GM12878 (cell line): Measurements from ENCODE around the gene RREB1. TPM values are rescaled to one million over a fixed set of nuclear protein-coding genes. Genes with fewer than 3 reads are reported as not detected.

ENCODE experiments used
- CBFB ChIP-seq: IDR thresholded peaks from 2 replicates; pipeline ENCODE4 v1.6.1; 2016; ENCODE audit warnings: antibody characterized with exemption, low read depth
- DPF2 ChIP-seq: fragments of 450-650 bp; IDR thresholded peaks from 2 replicates; pipeline ENCODE4 v1.6.1; 2017; ENCODE audit warnings: mild to moderate bottlenecking
- EP300 ChIP-seq, 2 experiments: fragments of 150-350 bp in 1 of 2; IDR thresholded peaks; 2 replicates each; pipeline ENCODE4 v1.6.1; 2011 to 2012; ENCODE audit warnings: low read depth in 2 of 2, low read length in 2 of 2, borderline replicate concordance in 1 of 2, improper control_type of control experiment in 1 of 2, inconsistent platforms in 1 of 2; ENCODE audit not compliant: control insufficient read depth in 1 of 2
- RB1 ChIP-seq: fragments of 450-650 bp; formaldehyde crosslinking; IDR thresholded peaks from 2 replicates; pipeline ENCODE4 v1.6.1; 2017; ENCODE audit warnings: mild to moderate bottlenecking, borderline replicate concordance
- TAF1 ChIP-seq: IDR thresholded peaks from 2 replicates; pipeline ENCODE4 v1.6.1; 2011; ENCODE audit warnings: mild to moderate bottlenecking, low read depth, low read length, borderline replicate concordance
- WRNIP1 ChIP-seq: IDR thresholded peaks from 2 replicates; pipeline ENCODE4 v1.6.1; 2011; ENCODE audit warnings: low read depth, low read length, improper control_type of control experiment, borderline replicate concordance
- ZBTB4 ChIP-seq: fragments of 450-650 bp; formaldehyde crosslinking; IDR thresholded peaks from 2 replicates; pipeline ENCODE4 v1.4.0; 2022; ENCODE audit warnings: mild to moderate bottlenecking, moderate library complexity
- polyA plus RNA-seq, 11 experiments: library from polyadenylated mRNA; depleted of rRNA in 4 of 11; unstranded in 6 of 11; stranded (reverse) in 5 of 11; fragments of >200 nt; fragmentation: Nextera tagmentation in 4 of 11; fragmentation: Illumina TruSeq in 1 of 11; extraction: Ambion mirVana in 4 of 11; extraction: Trizol in 1 of 11; gene quantifications; 1 replicate in 1 of 11; 2 replicates in 10 of 11; pipeline versions ENCODE4 v1.2.1 to v1.2.3, GENCODE V29; 2011 to 2016; ENCODE audit warnings: inconsistent platforms in 2 of 11, missing spikeins in 2 of 11, low read depth in 1 of 11
- total RNA-seq, 4 experiments: library from RNA; depleted of rRNA in 3 of 4; stranded (reverse); fragments of >200 nt in 3 of 4; fragmentation: Illumina TruSeq in 1 of 4; extraction: Trizol in 1 of 4; gene quantifications; 2 replicates each; pipeline versions ENCODE4 v1.2.1 to v1.2.3, GENCODE V29; 2013 to 2021

Gene RREB1
- total and polyA plus RNA-seq, 10 of the 15 experiments (the other 5 are each of a cell fraction or from before 2014, with no cell fraction given) = 1.9 to 30.3 (median 8.6) TPM

DNA sequence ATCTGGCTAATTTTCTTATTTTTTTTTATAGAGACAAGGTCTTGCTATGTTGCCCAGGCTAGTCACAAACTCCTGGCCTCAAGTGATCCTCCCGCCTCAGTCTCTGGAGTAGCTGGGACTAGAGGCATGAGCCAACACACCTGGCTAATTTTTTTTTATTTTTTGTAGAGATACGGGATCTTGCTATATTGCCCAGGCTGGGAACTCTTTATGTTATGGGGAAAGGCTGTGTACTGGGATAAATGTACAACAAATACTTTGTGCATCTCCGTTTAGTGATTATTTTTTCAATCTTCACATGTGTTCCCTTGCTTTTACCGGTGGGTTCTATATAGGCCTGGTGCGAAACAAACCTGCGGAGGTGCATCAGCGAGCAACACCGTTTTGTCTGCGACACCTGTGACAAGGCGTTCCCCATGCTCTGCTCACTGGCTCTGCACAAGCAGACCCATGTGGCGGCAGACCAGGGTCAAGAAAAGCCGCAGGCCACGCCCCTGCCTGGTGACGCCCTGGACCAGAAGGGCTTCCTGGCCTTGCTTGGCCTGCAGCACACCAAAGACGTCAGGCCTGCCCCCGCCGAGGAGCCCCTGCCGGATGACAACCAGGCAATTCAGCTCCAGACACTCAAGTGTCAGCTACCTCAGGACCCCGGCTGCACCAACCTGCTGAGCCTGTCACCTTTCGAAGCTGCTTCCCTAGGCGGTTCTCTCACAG, 121.1 kb downstream of the RREB1 start (continued):
- no peak for TF ChIP-seq ZBTB4 (CRISPR knock-in tag)
- TF ChIP-seq CBFB = no peak
- TF ChIP-seq RB1 = no peak
- TF ChIP-seq EP300 (IDR thresholded peaks at IDR 0.05; ENCODE audit: borderline replicate concordance in 1 of 2, control insufficient read depth in 1 of 2, low read depth in 2 of 2, low read length in 2 of 2) = no peak
- no peak for TF ChIP-seq WRNIP1
- TF ChIP-seq DPF2 = no peak
- TF ChIP-seq TAF1 = no peak
